Uterus (tissue), 4 donors: ENCODE measurements around the gene LAMP5. TPM values are rescaled to one million over a fixed set of nuclear protein-coding genes. Genes with fewer than 3 reads are reported as not detected.

Source experiments
- DNase-seq, 2 donors: peaks; one replicate each; pipeline ENCODE4 v3.0.0-alpha.2; 2019 to 2020
- H3K27ac ChIP-seq, 2 donors: fragments of 200-600 bp; sonication (generic); 1 replicate in 1 of 2; 2 replicates in 1 of 2; pipeline ENCODE4 v1.5.1; 2016 to 2018
- H3K27me3 ChIP-seq, 2 donors: fragments of 200-600 bp; sonication (generic); one replicate each; pipeline ENCODE4 v1.5.1; 2018 to 2019; ENCODE audit warnings: control low read depth in 1 of 2
- H3K36me3 ChIP-seq, 2 donors: fragments of 200-600 bp; sonication (generic); one replicate each; pipeline ENCODE4 v1.5.1; 2019; ENCODE audit warnings: control low read depth in 1 of 2
- H3K4me1 ChIP-seq, 2 donors: fragments of 200-600 bp; sonication (generic); one replicate each; pipeline ENCODE4 v1.5.1; 2018 to 2019; ENCODE audit warnings: control low read depth in 1 of 2
- H3K4me3 ChIP-seq, 2 donors: fragments of 200-600 bp; sonication (generic); 1 replicate in 1 of 2; 2 replicates in 1 of 2; pipeline ENCODE4 v1.5.1; 2018 to 2019; ENCODE audit warnings: mild to moderate bottlenecking in 1 of 2
- H3K9me3 ChIP-seq, 2 donors: fragments of 200-600 bp; sonication (generic); one replicate each; pipeline ENCODE4 v1.5.1; 2019; ENCODE audit warnings: control low read depth in 1 of 2
- CTCF ChIP-seq, 4 experiments: fragments of 200-600 bp in 2 of 4; fragments of 450-650 bp in 2 of 4; sonication (generic) in 2 of 4; IDR thresholded peaks; one replicate each; pipeline ENCODE4 v1.5.1; 2016 to 2019; ENCODE audit warnings: antibody characterized with exemption in 4 of 4, mild to moderate bottlenecking in 2 of 4, moderate library complexity in 1 of 4
- POLR2A ChIP-seq, 2 donors: fragments of 450-650 bp; IDR thresholded peaks; one replicate each; pipeline ENCODE4 v1.6.1; 2016; ENCODE audit warnings: antibody characterized with exemption in 2 of 2, mild to moderate bottlenecking in 1 of 2, moderate library complexity in 1 of 2
- intact Hi-C: fragments of 100-400 bp; cut with DNase I; formaldehyde crosslinking; loops from one replicate; pipeline ENCODE4 v1.15.1; 2023; ENCODE audit warnings: low total_unique reads
- total RNA-seq, 4 donors: library from RNA; depleted of rRNA in 3 of 4; stranded (reverse); fragments of >200 nt in 3 of 4; gene quantifications; one replicate each; pipeline versions ENCODE4 v1.1.0 to v1.2.4, GENCODE V29; 2014 to 2023
- donor health status: DM: yes; HTN: yes; CAD: no.

Gene LAMP5
- total RNA-seq, 4 donors from 2014 or later: 0.43 to 6.8 TPM; not detected in 2

- no peaks in the 10 kb centered on the region for H3K27me3 ChIP-seq
- intact Hi-C loops: no loop called here
- H3K4me3 ChIP-seq: no peak overlapping the region
- no peak for TF ChIP-seq POLR2A (IDR thresholded peaks at IDR 0.05)
- no peak for TF ChIP-seq CTCF (IDR thresholded peaks at IDR 0.05)
- H3K4me1 ChIP-seq: no peaks in the 10 kb centered on the region
- no peaks in the 10 kb centered on the region for H3K36me3 ChIP-seq
- no peaks in the 10 kb centered on the region for H3K9me3 ChIP-seq
- no peak for DNase-seq
- H3K27ac ChIP-seq: no peak overlapping the region
Measured at GRCh38 chr20:9555781-9556180, 41.4 kb downstream of the LAMP5 start.

GRCh38 chr20:9557411-9557810 lies 43.0 kb downstream of the LAMP5 start:
- Histone ChIP-seq H3K4me3 (no peak overlapping the region), H3K36me3 (no peaks in the 10 kb centered on the region), H3K27ac (no peak overlapping the region), H3K27me3 (no peaks in the 10 kb centered on the region), H3K9me3 (no peaks in the 10 kb centered on the region), H3K4me1 (no peaks in the 10 kb centered on the region)
- intact Hi-C loops: no loop called here
- TF ChIP-seq CTCF (IDR thresholded peaks at IDR 0.05): no peak
- TF ChIP-seq POLR2A (IDR thresholded peaks at IDR 0.05): no peak
- DNase-seq: no peak

- Histone ChIP-seq H3K4me1 (no peaks in the 10 kb centered on the region), H3K4me3 (no peak overlapping the region), H3K36me3 (no peaks in the 10 kb centered on the region), H3K27me3 (no peaks in the 10 kb centered on the region), H3K9me3 (no peaks in the 10 kb centered on the region), H3K27ac (no peak overlapping the region)
- no peak for DNase-seq
- no peak for TF ChIP-seq CTCF (IDR thresholded peaks at IDR 0.05)
- no peak for TF ChIP-seq POLR2A (IDR thresholded peaks at IDR 0.05)
- intact Hi-C loops: no loop called here
Measured at GRCh38 chr20:9565910-9566550, 51.6 kb downstream of the LAMP5 start.

- no peak overlapping the region for H3K27ac ChIP-seq
- intact Hi-C loops: no loop called here
Measured at GRCh38 chr20:9566977-9567376, 52.6 kb downstream of the LAMP5 start.

GRCh38 chr20:9570612-9571011 lies 56.2 kb downstream of the LAMP5 start:
- Histone ChIP-seq H3K4me3 (no peak overlapping the region), H3K36me3 (no peaks in the 10 kb centered on the region), H3K4me1 (no peaks in the 10 kb centered on the region), H3K27ac (no peak overlapping the region), H3K27me3 (no peaks in the 10 kb centered on the region), H3K9me3 (no peaks in the 10 kb centered on the region)
- TF ChIP-seq POLR2A (IDR thresholded peaks at IDR 0.05): no peak
- no peak for TF ChIP-seq CTCF (IDR thresholded peaks at IDR 0.05)
- intact Hi-C loops: no loop called here
- DNase-seq: no peak

More at GRCh38 chr20:9566977-9567376, 52.6 kb downstream of the LAMP5 start:
- Histone ChIP-seq H3K36me3 (no peaks in the 10 kb centered on the region), H3K4me3 (no peak overlapping the region), H3K4me1 (no peaks in the 10 kb centered on the region), H3K9me3 (no peaks in the 10 kb centered on the region), H3K27me3 (no peaks in the 10 kb centered on the region)
- no peak for TF ChIP-seq POLR2A (IDR thresholded peaks at IDR 0.05)
- TF ChIP-seq CTCF (IDR thresholded peaks at IDR 0.05): no peak
- no peak for DNase-seq
